Stimulated activated CD8-positive, alpha-beta memory T cell treated with anti-CD3 and anti-CD28 coated beads, Interleukin-4, amount 100 ng/mL, for 1 hour (primary cell): ENCODE measurements around the gene RANBP3L.
"Not testable (repeated sequence)": the region's sequence is repeated elsewhere in the genome, so short reads cannot be mapped to it uniquely, and the experiment has no call there.

Experiments used
- DNase-seq, 2 donors: peaks; one replicate each; pipeline ENCODE4 v3.0.0-alpha.2; 2020; ENCODE audit warnings: low read depth in 2 of 2, low spot score in 1 of 2

RANBP3L gene, protein sequence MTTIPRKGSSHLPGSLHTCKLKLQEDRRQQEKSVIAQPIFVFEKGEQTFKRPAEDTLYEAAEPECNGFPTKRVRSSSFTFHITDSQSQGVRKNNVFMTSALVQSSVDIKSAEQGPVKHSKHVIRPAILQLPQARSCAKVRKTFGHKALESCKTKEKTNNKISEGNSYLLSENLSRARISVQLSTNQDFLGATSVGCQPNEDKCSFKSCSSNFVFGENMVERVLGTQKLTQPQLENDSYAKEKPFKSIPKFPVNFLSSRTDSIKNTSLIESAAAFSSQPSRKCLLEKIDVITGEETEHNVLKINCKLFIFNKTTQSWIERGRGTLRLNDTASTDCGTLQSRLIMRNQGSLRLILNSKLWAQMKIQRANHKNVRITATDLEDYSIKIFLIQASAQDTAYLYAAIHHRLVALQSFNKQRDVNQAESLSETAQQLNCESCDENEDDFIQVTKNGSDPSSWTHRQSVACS

GRCh38 chr5:36301858-36302603 lies at the start of gene RANBP3L:
Gene RANBP3L, minus strand, starts transcription at chr5:36301902. Its CDS starts 486 bp downstream, at chr5:36301416.
- DNase-seq: no peak

- DNase-seq: no peak
Observed at GRCh38 chr5:36346896-36347690, 45.4 kb upstream of the RANBP3L start.

DNA sequence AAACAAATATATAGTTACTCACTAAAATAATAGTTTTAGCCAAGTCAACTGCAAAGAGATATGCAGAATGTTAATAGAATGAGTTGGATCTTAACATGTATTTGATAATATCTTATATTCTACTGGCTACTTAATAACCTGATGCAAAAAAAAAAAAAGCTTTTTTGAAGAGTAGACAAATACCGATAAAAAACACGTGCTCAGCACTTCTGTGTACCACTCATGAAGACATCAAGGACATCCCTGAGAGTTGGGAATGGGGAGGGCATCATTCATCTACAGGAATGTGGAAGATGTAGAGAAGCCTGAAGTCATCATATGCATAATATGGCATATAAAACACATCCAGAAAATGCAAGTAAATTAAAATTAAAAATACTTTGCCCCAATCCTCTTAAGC lies 43.2 kb upstream of the RANBP3L start:
- DNase-seq: no peak

GRCh38 chr5:36341720-36342119 lies 40.0 kb upstream of the RANBP3L start:
- not testable (repeated sequence) for DNase-seq

DNA sequence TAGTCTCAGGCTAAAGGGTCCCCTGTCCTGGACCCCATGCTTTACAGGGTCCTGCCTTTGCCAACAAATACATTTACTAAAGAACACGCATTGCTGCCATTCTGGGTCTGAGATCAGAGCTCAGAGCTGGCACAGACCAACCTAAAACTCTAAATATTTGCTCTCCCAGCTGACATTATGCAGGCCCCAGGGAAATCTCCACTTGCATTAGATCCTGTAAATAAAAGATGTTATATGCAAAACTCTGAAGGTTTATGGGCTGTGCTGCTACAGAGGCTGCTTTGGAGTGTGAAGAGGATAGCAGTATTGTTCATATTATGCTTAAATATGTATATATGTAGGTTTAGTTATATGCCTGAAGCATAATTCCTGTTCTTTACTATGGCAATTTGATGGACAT lies 35.9 kb upstream of the RANBP3L start:
- no peak for DNase-seq

- no peak for DNase-seq
Observed at GRCh38 chr5:36334315-36334714, 32.6 kb upstream of the RANBP3L start.

GRCh38 chr5:36332720-36333119 lies 31.0 kb upstream of the RANBP3L start:
- DNase-seq: not testable (repeated sequence)

DNA sequence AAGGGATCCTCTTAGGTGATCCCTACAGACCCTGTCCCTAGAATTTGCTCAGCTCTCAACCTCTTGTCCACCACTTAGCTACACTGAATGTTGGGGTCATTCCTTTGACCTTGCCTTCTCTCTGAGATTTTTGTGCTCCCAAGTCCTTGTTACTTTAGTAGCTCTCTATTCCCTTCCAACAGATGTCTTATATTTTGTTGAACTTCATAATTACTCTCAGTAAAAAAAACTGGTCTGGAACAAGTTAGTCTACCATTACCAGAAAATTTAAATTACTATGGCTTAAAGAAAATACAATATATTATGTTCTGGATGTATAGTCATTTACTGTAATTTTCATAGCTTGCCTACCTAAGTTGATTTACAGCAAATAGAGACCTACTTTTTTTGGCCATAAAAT lies 23.5 kb upstream of the RANBP3L start:
- DNase-seq: no peak

GRCh38 chr5:36323926-36324781 lies 22.5 kb upstream of the RANBP3L start:
- no peak for DNase-seq

GRCh38 chr5:36312953-36313672 lies 11.4 kb upstream of the RANBP3L start:
- DNase-seq: no peak

DNA sequence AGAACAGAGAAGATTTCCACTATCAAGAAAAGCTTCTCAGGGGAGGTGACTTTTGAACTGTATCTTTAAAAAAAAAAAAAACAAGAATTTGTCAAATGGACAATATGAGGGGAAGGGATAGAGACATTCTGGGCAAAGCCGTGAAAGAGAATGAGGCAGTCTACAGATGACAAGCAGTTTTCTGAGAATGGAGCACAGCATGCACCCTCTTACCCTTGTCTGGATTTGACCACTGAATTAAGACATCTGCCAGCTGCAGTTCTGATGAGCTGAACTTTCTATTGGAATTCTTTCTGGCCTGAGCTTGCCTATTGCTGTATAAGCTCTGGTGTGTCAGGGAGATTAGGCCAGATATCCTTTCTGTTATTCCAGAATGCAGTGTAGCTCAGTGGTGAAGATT lies 10.3 kb upstream of the RANBP3L start:
- DNase-seq: no peak

DNA sequence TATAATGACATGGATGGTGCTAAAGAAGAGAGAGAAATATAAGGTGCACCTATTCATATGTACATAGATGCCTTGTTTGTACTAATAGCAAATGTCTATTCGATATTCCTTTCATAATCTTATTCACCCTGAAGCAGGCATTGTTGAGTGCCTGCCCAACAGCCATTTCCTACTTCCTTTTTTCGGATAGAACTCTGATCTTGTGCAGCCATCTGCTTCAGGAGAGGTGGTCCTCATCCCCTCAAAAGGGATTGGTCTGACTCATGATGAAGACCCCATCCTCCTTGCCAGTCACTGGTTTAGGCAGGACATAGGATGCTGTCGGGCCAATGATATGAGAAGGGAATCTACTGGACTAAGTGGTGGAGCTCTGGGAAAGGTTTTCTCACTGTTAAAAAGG lies 8.4 kb upstream of the RANBP3L start:
- no peak for DNase-seq

- no peak for DNase-seq
Observed at GRCh38 chr5:36305571-36306326, 4.0 kb upstream of the RANBP3L start.

- no peak for DNase-seq
Observed at GRCh38 chr5:36304095-36304805, 2.5 kb upstream of the RANBP3L start.

GRCh38 chr5:36300927-36301540 lies 668 bp downstream of the RANBP3L start:
- DNase-seq: no peak

DNA sequence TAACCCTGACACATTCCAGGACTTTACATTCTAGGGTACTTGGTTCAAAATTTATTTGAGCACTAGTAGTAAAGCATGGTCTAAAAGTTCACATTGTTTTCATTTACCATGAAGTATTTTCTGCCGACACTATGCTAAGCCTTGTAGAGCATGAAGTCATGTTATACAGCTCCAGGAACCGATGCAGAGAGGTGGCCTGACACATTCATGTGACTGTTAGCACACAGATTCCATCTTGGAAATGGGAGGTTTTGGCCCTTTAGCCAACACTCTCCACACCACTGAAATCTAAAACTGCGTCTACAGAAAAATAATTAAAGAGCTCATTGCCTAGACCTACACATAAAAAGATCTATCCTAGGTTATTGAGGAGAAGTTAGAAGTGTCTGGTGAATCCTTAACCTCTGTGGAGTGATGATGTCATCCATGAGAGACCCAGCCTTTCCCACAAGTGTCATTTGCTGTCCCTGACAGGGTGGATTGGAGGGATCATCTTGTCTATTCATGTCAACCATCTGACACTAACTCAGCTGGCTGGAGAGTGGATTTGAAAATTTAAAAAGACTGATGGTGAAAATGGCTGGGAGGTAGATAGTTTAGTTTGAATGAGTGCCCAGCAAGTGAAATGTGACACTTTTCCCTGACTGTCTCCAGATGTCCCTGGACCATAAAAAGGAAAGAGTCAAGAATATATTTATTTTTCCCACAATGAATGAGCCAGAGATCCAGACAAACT lies 1.3 kb downstream of the RANBP3L start:
- DNase-seq: no peak

DNA sequence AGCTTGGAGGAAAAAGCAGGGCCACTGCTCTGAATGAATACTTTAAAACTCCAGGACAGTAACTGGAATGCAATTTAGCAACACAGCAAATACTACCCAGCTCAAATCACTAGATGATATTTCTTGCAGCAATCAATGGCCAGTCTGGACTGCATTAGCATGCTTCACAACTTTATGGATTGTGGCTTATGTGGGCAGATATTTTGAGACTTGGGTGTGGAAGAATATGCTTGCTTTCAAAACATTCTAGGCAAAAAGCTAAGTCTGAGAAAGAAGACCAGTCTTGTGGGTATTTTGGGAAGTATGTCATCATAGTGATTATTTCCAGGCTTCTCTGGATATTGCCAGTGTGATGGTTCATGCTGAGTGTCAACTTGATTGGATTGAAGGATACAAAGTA lies 3.1 kb downstream of the RANBP3L start:
- no peak for DNase-seq
